SK-N-SH (cell line): ENCODE results near the gene CACNG3.

Source experiments
- CTCF ChIP-seq: fragments of 200-600 bp; sonication (generic); IDR thresholded peaks from 2 replicates; pipeline ENCODE4 v1.6.1; 2017; ENCODE audit warnings: antibody characterized with exemption, mild to moderate bottlenecking, moderate library complexity
- MAX ChIP-seq: IDR thresholded peaks from 2 replicates; pipeline ENCODE4 v1.4.0; 2012; ENCODE audit warnings: low read depth
- ZBTB33 ChIP-seq: IDR thresholded peaks from 2 replicates; pipeline ENCODE4 v1.4.0; 2012; ENCODE audit warnings: low read depth, borderline replicate concordance

- no peak for TF ChIP-seq MAX
- no peak for TF ChIP-seq ZBTB33
- no peak for TF ChIP-seq CTCF
These were observed 62.5 kb downstream of the CACNG3 start for GRCh38 chr16:24318680-24319079.
